H1 (cell line): Measurements from ENCODE around the gene DLGAP3. TPM values are rescaled to one million over a fixed set of nuclear protein-coding genes. Genes with fewer than 3 reads are reported as not detected.

ENCODE experiments used
- CREB1 ChIP-seq: IDR thresholded peaks from 2 replicates; pipeline ENCODE4 v1.6.1; 2012; ENCODE audit warnings: inconsistent platforms
- EZH2 ChIP-seq: fragments of 200-600 bp; sonication (generic); IDR thresholded peaks from 2 replicates; pipeline ENCODE4 v1.7.1; 2012; ENCODE audit warnings: low read depth, mild to moderate bottlenecking, moderate library complexity, low read length, inconsistent platforms; ENCODE audit not compliant: severe bottlenecking
- JUN ChIP-seq: IDR thresholded peaks from 2 replicates; pipeline ENCODE4 v1.6.1; 2011; ENCODE audit warnings: low read depth, mild to moderate bottlenecking, improper control_type of control experiment, low read length
- KDM4A ChIP-seq: IDR thresholded peaks from one replicate; pipeline ENCODE4 v1.7.1; 2012; ENCODE audit warnings: low read depth, mild to moderate bottlenecking, moderate library complexity, low read length, inconsistent platforms; ENCODE audit not compliant: severe bottlenecking
- KDM5A ChIP-seq: fragments of 200-600 bp; IDR thresholded peaks from 2 replicates; pipeline ENCODE4 v1.7.1; 2012; ENCODE audit warnings: mild to moderate bottlenecking, low read length, inconsistent platforms, mixed read lengths
- MAX ChIP-seq: IDR thresholded peaks from 2 replicates; pipeline ENCODE4 v1.6.1; 2012; ENCODE audit warnings: inconsistent platforms
- POLR2AphosphoS5 ChIP-seq: IDR thresholded peaks from 2 replicates; pipeline ENCODE4 v1.6.1; 2011; ENCODE audit warnings: low read depth, low read length
- POU5F1 ChIP-seq: IDR thresholded peaks from 2 replicates; pipeline ENCODE4 v1.6.1; 2011; ENCODE audit warnings: low read depth, mild to moderate bottlenecking, low read length, moderate library complexity
- SAP30 ChIP-seq: fragments of 300-600 bp; sonication (generic); IDR thresholded peaks from 2 replicates; pipeline ENCODE4 v1.7.1; 2012; ENCODE audit warnings: low read length, moderate library complexity, mild to moderate bottlenecking, inconsistent platforms; ENCODE audit not compliant: insufficient read depth, insufficient replicate concordance
- SP2 ChIP-seq: IDR thresholded peaks from 2 replicates; pipeline ENCODE4 v1.6.1; 2012; ENCODE audit warnings: mild to moderate bottlenecking, low read length, inconsistent platforms
- polyA plus RNA-seq, 7 experiments: library from polyadenylated mRNA; depleted of rRNA in 3 of 7; stranded (reverse) in 5 of 7; unstranded in 2 of 7; fragments of >200 nt in 5 of 7; fragments of 200-250 nt in 2 of 7; gene quantifications; 1 replicate in 5 of 7; 2 replicates in 1 of 7; 4 replicates in 1 of 7; pipeline versions ENCODE4 v1.2.1 to v1.2.3, GENCODE V29; 2011 to 2013; ENCODE audit warnings: missing spikeins in 2 of 7, mixed read lengths in 2 of 7
- total RNA-seq: library from RNA; stranded (reverse); fragmentation: NEBNext Ultra II Directional; extraction: Animal tissue kit (Norgen Biotek cat#: 25700); gene quantifications from 2 replicates; pipeline ENCODE4 v1.2.1, GENCODE V29; 2021
- TF ChIP-seq, protein P1 (sequence below): fragments of 300-600 bp; sonication (generic); IDR thresholded peaks from 2 replicates; pipeline ENCODE4 v1.7.1; 2012; ENCODE audit warnings: low read length, moderate library complexity, mild to moderate bottlenecking, inconsistent platforms; ENCODE audit not compliant: insufficient replicate concordance

DLGAP3 gene
- total and polyA plus RNA-seq, 2 of the 8 experiments (the other 6 are each of a cell fraction or from before 2014, with no cell fraction given) = 3.8 to 13.2 TPM

DNA sequence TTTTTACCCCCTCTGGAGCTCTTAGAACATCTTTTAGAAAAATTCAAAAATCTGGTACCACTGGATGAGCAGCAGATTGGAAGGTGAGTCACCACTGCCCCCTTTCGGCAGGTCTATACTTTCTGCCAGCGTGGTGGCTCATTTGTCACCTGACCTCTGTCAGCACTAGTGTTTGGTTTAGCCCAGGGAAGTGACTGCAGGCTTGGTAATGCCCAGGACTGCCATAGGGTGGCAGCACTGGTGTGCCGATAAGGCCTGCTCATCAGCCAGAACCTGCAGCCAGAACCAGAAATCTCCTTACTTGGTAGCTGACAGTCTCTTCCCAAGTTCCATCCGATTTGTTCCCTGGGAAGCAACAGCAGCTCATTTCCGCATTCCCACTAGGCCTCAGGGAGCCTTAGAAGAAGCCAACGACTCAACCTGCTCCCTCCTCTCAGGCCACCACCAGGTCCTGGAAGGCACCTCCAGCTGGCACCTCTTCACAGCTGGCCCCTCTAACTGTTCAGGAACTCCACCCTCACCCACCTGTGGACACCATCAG is 76.7 kb downstream of the DLGAP3 start (continued):
- TF ChIP-seq, protein P1, sequence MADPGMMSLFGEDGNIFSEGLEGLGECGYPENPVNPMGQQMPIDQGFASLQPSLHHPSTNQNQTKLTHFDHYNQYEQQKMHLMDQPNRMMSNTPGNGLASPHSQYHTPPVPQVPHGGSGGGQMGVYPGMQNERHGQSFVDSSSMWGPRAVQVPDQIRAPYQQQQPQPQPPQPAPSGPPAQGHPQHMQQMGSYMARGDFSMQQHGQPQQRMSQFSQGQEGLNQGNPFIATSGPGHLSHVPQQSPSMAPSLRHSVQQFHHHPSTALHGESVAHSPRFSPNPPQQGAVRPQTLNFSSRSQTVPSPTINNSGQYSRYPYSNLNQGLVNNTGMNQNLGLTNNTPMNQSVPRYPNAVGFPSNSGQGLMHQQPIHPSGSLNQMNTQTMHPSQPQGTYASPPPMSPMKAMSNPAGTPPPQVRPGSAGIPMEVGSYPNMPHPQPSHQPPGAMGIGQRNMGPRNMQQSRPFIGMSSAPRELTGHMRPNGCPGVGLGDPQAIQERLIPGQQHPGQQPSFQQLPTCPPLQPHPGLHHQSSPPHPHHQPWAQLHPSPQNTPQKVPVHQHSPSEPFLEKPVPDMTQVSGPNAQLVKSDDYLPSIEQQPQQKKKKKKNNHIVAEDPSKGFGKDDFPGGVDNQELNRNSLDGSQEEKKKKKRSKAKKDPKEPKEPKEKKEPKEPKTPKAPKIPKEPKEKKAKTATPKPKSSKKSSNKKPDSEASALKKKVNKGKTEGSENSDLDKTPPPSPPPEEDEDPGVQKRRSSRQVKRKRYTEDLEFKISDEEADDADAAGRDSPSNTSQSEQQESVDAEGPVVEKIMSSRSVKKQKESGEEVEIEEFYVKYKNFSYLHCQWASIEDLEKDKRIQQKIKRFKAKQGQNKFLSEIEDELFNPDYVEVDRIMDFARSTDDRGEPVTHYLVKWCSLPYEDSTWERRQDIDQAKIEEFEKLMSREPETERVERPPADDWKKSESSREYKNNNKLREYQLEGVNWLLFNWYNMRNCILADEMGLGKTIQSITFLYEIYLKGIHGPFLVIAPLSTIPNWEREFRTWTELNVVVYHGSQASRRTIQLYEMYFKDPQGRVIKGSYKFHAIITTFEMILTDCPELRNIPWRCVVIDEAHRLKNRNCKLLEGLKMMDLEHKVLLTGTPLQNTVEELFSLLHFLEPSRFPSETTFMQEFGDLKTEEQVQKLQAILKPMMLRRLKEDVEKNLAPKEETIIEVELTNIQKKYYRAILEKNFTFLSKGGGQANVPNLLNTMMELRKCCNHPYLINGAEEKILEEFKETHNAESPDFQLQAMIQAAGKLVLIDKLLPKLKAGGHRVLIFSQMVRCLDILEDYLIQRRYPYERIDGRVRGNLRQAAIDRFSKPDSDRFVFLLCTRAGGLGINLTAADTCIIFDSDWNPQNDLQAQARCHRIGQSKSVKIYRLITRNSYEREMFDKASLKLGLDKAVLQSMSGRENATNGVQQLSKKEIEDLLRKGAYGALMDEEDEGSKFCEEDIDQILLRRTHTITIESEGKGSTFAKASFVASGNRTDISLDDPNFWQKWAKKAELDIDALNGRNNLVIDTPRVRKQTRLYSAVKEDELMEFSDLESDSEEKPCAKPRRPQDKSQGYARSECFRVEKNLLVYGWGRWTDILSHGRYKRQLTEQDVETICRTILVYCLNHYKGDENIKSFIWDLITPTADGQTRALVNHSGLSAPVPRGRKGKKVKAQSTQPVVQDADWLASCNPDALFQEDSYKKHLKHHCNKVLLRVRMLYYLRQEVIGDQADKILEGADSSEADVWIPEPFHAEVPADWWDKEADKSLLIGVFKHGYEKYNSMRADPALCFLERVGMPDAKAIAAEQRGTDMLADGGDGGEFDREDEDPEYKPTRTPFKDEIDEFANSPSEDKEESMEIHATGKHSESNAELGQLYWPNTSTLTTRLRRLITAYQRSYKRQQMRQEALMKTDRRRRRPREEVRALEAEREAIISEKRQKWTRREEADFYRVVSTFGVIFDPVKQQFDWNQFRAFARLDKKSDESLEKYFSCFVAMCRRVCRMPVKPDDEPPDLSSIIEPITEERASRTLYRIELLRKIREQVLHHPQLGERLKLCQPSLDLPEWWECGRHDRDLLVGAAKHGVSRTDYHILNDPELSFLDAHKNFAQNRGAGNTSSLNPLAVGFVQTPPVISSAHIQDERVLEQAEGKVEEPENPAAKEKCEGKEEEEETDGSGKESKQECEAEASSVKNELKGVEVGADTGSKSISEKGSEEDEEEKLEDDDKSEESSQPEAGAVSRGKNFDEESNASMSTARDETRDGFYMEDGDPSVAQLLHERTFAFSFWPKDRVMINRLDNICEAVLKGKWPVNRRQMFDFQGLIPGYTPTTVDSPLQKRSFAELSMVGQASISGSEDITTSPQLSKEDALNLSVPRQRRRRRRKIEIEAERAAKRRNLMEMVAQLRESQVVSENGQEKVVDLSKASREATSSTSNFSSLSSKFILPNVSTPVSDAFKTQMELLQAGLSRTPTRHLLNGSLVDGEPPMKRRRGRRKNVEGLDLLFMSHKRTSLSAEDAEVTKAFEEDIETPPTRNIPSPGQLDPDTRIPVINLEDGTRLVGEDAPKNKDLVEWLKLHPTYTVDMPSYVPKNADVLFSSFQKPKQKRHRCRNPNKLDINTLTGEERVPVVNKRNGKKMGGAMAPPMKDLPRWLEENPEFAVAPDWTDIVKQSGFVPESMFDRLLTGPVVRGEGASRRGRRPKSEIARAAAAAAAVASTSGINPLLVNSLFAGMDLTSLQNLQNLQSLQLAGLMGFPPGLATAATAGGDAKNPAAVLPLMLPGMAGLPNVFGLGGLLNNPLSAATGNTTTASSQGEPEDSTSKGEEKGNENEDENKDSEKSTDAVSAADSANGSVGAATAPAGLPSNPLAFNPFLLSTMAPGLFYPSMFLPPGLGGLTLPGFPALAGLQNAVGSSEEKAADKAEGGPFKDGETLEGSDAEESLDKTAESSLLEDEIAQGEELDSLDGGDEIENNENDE = no peak
- no peak for TF ChIP-seq JUN
- peak; percentile 56 for TF ChIP-seq MAX
- no peak for TF ChIP-seq KDM4A
- TF ChIP-seq SAP30 = no peak
- no peak for TF ChIP-seq KDM5A
- no peak for TF ChIP-seq EZH2
- no peak; the same call in 1 of the 2 replicates for TF ChIP-seq CREB1
- 0 out of 2 replicates have a peak, but pooled peaks have one; percentile 29 for TF ChIP-seq POLR2AphosphoS5
- no peak for TF ChIP-seq POU5F1
- TF ChIP-seq SP2 = no peak
